DND-41 (cell line): ENCODE results near the gene CYFIP1.

Source experiments
- EZH2 ChIP-seq: IDR thresholded peaks from 3 replicates; pipeline ENCODE4 v1.6.1; 2012; ENCODE audit warnings: borderline replicate concordance, low read depth, mild to moderate bottlenecking, moderate library complexity, low read length, inconsistent platforms; ENCODE audit not compliant: severe bottlenecking
- TF ChIP-seq, protein P1 (sequence below): IDR thresholded peaks from 2 replicates; pipeline ENCODE4 v1.5.1; 2012; ENCODE audit warnings: borderline replicate concordance, low read length, moderate library complexity, mild to moderate bottlenecking; ENCODE audit not compliant: poor library complexity, severe bottlenecking; ENCODE audit errors: extremely low read depth

DNA sequence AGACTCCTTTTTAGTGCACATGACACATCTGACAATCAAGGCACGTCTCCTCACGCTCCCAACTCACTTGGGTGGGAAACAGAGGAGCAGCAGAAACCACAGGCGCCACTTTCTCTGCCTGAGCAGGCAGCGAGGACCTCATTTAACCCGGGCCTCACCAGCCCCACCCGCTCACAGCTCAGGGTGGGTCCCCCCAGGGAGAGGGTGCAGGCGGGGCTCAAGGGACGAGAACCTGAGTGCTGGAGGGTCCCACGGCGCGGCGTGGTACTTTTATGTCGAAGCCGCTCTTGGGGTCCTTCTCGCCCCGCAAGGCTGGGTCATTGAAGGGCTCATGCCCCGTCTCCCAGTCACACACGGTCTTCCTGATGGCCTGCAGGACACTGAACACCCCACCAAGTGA, 62.6 kb downstream of the CYFIP1 start:
- TF ChIP-seq, protein P1, sequence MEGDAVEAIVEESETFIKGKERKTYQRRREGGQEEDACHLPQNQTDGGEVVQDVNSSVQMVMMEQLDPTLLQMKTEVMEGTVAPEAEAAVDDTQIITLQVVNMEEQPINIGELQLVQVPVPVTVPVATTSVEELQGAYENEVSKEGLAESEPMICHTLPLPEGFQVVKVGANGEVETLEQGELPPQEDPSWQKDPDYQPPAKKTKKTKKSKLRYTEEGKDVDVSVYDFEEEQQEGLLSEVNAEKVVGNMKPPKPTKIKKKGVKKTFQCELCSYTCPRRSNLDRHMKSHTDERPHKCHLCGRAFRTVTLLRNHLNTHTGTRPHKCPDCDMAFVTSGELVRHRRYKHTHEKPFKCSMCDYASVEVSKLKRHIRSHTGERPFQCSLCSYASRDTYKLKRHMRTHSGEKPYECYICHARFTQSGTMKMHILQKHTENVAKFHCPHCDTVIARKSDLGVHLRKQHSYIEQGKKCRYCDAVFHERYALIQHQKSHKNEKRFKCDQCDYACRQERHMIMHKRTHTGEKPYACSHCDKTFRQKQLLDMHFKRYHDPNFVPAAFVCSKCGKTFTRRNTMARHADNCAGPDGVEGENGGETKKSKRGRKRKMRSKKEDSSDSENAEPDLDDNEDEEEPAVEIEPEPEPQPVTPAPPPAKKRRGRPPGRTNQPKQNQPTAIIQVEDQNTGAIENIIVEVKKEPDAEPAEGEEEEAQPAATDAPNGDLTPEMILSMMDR: no peak
- no peak for TF ChIP-seq EZH2
